ENCODE measurements around the gene NPTX1. TPM values are rescaled to one million over a fixed set of nuclear protein-coding genes. Genes with fewer than 3 reads are reported as not detected.

The NPTX1 gene
- total and polyA plus RNA-seq, 2 of the 13 experiments (the other 11 are each of a cell fraction or from before 2014, with no cell fraction given): 0.01 TPM; not detected in 1

DNA sequence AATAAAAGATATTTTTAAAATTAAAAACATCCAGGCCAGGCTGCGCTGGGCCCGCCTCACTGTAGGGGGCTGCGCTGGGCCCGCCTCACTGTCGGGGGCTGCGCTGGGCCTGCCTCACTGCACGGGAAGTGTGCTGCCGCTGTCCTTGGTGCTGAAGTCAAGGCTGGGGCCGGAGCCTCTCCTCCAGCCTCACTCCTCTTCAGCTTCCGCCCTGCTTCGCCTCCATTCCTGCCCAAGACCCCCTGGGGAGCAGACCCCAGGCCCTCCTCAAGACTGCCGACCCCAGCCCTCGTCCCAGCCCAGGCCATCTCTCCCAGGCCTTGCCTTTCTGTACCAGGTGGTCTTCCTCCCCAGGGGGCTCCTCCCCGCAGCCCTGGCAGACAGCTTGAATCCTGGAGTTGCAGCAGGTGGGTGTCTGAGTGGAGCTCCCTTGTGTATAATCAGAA, 35.3 kb downstream of the NPTX1 start (continued):
- TF ChIP-seq GATAD1 (CRISPR knock-in tag; IDR thresholded peaks at IDR 0.05) (peak; percentile 75), NR2F6 (IDR thresholded peaks at IDR 0.05) (no peak), NR2F6 (CRISPR knock-in tag; IDR thresholded peaks at IDR 0.05) (0 out of 2 replicates have a peak, but pooled peaks have one; percentile 26), PHF20 (CRISPR knock-in tag; IDR thresholded peaks at IDR 0.05) (peak; percentile 60), GFI1 (CRISPR knock-in tag; IDR thresholded peaks at IDR 0.05; ENCODE audit: borderline replicate concordance) (no peak), HIVEP1 (CRISPR knock-in tag; IDR thresholded peaks at IDR 0.05) (0 out of 2 replicates have a peak, but pooled peaks have one; percentile 34), ZFP90 (CRISPR knock-in tag; IDR thresholded peaks at IDR 0.05; ENCODE audit: borderline replicate concordance) (no peak), MAFK (conservative IDR thresholded peaks at IDR 0.05 in 1 of 2, IDR thresholded peaks at IDR 0.05 in 1 of 2; ENCODE audit: low read length in 2 of 2) (no peak), SP1 (IDR thresholded peaks at IDR 0.05) (no peak), SP1 (CRISPR knock-in tag; IDR thresholded peaks at IDR 0.05) (no peak), ZBTB38 (CRISPR knock-in tag; IDR thresholded peaks at IDR 0.05) (peak; percentile 53; the same call in 1 of the 2 replicates), ZNF296 (CRISPR knock-in tag; conservative IDR thresholded peaks at IDR 0.05) (peak; percentile 88), HNRNPUL1 (IDR thresholded peaks at IDR 0.05; ENCODE audit: low read depth, low read length) (no peak), RFX3 (CRISPR knock-in tag; IDR thresholded peaks at IDR 0.05) (no peak; the same call in 1 of the 2 replicates), ZNF543 (CRISPR knock-in tag; IDR thresholded peaks at IDR 0.05) (peak; percentile 69; the same call in 1 of the 2 replicates), ATF7 (IDR thresholded peaks at IDR 0.05) (no peak), ATF7 (CRISPR knock-in tag; IDR thresholded peaks at IDR 0.05) (no peak), ZNF629 (CRISPR knock-in tag; conservative IDR thresholded peaks at IDR 0.05) (0 out of 2 replicates have a peak, but pooled peaks have one; percentile 9), RXRB (CRISPR knock-in tag; IDR thresholded peaks at IDR 0.05; ENCODE audit: borderline replicate concordance) (peak; percentile 79), IKZF1 (IDR thresholded peaks at IDR 0.05) (no peak), IRX3 (CRISPR knock-in tag; IDR thresholded peaks at IDR 0.05; ENCODE audit: borderline replicate concordance, low read depth) (peak; percentile 39; the same call in 1 of the 2 replicates), ZNF225 (CRISPR knock-in tag; IDR thresholded peaks at IDR 0.05) (peak; percentile 90), ZNF510 (CRISPR knock-in tag; IDR thresholded peaks at IDR 0.05; ENCODE audit: low read depth) (0 out of 2 replicates have a peak, but pooled peaks have one; percentile 54), HDAC2 (CRISPR knock-in tag; IDR thresholded peaks at IDR 0.05) (peak; percentile 77), MTA3 (CRISPR knock-in tag; IDR thresholded peaks at IDR 0.05) (no peak), POGZ (CRISPR knock-in tag; IDR thresholded peaks at IDR 0.05) (no peak)
- TF ChIP-seq, protein P1, sequence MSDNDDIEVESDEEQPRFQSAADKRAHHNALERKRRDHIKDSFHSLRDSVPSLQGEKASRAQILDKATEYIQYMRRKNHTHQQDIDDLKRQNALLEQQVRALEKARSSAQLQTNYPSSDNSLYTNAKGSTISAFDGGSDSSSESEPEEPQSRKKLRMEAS (IDR thresholded peaks at IDR 0.05): 0 out of 2 replicates have a peak, but pooled peaks have one; percentile 17
- TF ChIP-seq, protein P2, sequence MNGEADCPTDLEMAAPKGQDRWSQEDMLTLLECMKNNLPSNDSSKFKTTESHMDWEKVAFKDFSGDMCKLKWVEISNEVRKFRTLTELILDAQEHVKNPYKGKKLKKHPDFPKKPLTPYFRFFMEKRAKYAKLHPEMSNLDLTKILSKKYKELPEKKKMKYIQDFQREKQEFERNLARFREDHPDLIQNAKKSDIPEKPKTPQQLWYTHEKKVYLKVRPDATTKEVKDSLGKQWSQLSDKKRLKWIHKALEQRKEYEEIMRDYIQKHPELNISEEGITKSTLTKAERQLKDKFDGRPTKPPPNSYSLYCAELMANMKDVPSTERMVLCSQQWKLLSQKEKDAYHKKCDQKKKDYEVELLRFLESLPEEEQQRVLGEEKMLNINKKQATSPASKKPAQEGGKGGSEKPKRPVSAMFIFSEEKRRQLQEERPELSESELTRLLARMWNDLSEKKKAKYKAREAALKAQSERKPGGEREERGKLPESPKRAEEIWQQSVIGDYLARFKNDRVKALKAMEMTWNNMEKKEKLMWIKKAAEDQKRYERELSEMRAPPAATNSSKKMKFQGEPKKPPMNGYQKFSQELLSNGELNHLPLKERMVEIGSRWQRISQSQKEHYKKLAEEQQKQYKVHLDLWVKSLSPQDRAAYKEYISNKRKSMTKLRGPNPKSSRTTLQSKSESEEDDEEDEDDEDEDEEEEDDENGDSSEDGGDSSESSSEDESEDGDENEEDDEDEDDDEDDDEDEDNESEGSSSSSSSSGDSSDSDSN (CRISPR knock-in tag; IDR thresholded peaks at IDR 0.05): 0 out of 2 replicates have a peak, but pooled peaks have one; percentile 43
- TF ChIP-seq, protein P3, sequence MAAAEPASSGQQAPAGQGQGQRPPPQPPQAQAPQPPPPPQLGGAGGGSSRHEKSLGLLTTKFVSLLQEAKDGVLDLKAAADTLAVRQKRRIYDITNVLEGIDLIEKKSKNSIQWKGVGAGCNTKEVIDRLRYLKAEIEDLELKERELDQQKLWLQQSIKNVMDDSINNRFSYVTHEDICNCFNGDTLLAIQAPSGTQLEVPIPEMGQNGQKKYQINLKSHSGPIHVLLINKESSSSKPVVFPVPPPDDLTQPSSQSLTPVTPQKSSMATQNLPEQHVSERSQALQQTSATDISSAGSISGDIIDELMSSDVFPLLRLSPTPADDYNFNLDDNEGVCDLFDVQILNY (CRISPR knock-in tag; conservative IDR thresholded peaks at IDR 0.05): peak; percentile 86
- TF ChIP-seq, protein P4, sequence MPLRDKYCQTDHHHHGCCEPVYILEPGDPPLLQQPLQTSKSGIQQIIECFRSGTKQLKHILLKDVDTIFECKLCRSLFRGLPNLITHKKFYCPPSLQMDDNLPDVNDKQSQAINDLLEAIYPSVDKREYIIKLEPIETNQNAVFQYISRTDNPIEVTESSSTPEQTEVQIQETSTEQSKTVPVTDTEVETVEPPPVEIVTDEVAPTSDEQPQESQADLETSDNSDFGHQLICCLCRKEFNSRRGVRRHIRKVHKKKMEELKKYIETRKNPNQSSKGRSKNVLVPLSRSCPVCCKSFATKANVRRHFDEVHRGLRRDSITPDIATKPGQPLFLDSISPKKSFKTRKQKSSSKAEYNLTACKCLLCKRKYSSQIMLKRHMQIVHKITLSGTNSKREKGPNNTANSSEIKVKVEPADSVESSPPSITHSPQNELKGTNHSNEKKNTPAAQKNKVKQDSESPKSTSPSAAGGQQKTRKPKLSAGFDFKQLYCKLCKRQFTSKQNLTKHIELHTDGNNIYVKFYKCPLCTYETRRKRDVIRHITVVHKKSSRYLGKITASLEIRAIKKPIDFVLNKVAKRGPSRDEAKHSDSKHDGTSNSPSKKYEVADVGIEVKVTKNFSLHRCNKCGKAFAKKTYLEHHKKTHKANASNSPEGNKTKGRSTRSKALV (CRISPR knock-in tag; IDR thresholded peaks at IDR 0.05): 0 out of 2 replicates have a peak, but pooled peaks have one; percentile 48
